ENCODE data around the gene ADGB.

- no peak for TF ChIP-seq EZH2 (IDR thresholded peaks at IDR 0.05; ENCODE audit: borderline replicate concordance, insufficient read depth, low read depth, low read length, poor library complexity, severe bottlenecking)
- no peak for TF ChIP-seq CTCF (IDR thresholded peaks at IDR 0.05)
Observed at GRCh38 chr6:146855889-146856288, 257.1 kb downstream of the ADGB start.

Measured in B cell (primary cell).